HG03442 (cell line): ENCODE data around the gene ZNF423.
"Not testable (repeated sequence)": the region's sequence is repeated elsewhere in the genome, so short reads cannot be mapped to it uniquely, and the experiment has no call there.

Experiments
- ATAC-seq: cut with Tn5 transposase; IDR thresholded peaks from one replicate; pipeline ENCODE4 v1.9.1; 2021; ENCODE audit warnings: mild to moderate bottlenecking, moderate library complexity; ENCODE audit not compliant: unreplicated experiment

ZNF423 gene

DNA sequence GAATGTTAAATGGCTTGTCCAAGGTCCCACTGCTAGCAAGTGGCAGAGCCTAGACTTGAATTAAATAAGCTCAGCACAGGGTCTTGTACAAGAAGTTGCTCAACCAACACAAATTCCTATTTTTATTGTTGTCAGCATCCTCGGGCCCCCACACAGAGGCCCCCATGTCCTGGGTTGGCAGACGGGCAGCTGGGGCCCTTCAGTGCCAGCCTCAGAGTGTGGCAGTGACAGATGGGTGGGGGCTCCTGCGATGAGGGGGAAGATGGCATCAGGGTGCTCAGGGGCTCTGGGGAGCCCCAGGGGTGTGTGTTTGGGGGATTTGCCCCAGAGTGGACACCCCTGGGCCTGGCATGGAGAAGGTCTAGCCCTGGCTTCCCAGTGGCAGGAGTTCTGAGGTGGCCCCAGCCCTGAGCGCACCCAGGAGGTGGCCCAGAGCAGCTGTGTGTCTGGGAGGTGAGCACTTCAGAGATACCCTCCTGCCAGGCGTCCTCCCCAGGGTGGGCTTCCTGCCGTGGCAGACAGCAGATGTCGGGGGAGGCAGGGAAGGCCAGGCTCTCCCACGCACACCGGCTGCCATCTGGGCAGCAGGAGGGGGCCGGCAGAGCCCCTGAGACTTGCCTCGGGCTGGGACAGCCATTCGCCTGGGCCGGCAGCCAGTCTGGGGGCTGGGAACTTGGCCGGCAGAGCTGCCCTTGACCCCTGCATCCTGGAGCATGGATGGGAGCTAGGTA lies 331.5 kb downstream of the ZNF423 start:
- no peak for ATAC-seq

DNA sequence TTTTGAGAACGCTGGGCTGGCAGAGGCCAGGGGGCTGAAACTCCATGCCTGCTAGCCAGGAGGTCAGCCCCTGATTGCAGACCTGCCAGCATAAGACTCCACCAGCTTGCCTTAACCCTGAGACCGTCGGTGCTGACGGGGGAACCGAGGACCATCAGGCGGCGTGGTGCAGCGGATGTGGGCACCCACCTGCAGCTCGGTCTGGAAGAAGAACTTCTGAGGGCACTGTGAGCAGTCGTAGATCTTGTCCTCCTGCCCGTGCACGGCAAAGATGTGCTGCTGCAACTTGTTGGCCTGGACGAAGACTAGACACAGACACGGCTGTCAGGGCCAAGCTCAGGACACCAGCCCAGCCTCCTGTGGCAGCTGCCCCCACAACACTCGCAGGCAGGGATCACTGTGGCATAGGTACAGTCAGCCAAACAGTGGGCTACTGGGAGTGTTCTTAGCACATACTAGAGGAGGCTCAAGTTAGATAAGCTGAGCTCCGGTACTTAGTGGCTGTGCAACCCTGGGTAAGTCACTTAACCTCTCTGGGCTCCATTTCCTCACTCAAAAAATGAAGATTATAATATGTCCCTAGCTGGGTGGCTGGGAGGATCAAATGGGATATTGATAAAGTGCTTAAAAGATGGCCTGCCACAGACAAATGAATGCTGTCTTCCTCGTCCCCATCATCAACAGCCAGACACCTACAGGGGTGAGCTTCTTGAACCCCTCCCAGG lies 332.3 kb downstream of the ZNF423 start:
- ATAC-seq: no peak

DNA sequence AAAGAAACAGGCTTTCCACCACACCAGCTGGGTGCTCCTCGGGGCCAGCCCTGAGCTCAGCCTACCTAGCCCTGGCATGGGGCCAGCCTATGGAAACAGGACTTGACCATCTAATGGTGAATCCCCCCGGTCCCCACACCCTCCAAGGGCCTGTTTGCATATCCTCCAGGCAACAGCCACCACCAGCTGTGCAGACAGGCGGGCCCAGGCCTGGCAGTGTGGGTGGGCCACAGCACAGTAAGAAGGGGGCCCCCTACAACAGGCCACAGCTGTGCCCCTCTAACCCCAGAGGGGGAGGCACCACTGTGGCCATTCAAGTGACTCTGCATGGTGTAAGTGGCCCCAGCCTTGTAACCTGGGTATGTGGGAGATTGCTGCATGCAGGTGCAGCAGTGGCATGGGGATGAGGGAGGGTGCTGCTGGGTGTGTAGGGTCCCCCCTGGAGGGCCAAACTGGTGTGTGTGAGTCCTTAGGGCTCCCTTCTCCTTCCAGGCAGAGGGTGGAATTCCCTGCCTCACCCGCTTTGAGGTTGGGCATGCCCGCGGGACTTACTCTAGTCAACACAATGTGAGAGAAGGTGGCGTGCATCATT lies 334.1 kb downstream of the ZNF423 start:
- ATAC-seq: no peak

DNA sequence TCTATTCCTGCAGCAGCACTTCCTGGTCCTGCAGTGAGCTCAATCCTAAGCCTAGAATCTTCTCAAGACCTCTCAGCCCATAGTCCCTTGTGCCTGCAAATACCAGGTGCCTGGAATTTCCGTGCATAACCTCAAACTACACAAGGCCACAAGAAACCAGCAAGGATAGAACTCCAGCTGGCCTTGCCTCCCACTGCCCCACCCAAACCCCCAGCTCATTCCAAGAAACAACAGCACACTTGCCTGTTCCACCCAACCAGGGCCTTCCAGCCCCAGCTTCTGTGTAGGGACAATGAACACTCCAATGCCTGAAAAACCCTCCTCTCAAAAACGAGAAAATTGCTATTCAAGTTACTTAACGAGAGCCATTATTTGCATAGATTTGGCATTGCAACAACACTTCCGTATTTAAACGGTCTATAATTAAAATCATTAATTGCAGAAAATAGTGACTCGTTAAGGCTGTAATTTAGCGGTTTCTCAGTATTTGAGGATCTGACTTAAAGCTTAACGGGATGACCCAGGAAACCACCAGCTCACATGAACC lies 335.3 kb downstream of the ZNF423 start:
- no peak for ATAC-seq

DNA sequence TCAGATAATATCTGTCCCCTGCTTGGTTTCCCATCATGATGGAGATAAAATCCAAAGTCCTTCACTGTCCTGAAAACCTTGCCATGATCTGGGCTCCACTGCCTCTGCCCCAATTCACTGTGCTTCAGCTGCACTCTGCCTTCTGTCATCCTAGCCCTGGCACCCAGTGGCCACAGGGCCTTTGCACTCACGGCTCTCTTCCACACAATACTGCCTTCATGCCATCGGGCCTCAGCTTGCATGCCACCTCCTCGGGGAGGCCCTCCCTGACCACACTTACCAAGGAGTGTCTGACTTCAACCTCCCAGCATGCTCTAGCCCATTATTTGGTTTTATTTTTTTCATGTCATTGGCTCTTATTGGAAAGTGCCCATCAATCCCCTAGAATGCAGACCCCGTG lies 336.2 kb downstream of the ZNF423 start:
- no peak for ATAC-seq

DNA sequence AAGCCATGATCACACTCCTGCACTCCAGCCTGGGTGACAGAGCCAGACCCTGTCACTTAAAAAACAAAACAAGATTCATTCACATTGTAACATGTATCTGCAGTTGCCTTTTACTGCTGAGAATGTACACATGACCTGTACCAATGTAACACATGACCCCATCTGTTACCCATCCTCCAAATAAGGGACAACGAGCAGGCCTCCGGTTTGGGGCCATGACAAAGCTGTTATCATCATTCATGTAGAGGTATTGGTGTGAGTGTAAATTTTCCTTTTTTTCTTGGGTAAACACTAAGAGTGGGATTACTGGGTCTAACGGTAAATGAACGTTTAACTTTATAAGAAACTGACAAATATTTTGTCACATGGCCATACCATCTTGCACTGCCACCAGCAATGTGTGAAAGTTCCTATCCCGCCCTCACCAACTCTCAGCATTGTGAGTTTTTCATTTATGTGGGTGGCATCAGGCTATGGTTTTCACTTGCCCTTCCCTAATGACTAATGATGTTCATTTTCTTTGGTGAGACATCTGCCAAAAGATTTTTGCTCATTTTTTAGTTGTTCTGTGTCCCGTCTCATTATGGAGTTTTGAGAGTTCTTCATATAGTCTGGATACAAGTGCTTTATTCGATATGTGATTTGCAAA lies 336.8 kb downstream of the ZNF423 start:
- ATAC-seq: no peak

DNA sequence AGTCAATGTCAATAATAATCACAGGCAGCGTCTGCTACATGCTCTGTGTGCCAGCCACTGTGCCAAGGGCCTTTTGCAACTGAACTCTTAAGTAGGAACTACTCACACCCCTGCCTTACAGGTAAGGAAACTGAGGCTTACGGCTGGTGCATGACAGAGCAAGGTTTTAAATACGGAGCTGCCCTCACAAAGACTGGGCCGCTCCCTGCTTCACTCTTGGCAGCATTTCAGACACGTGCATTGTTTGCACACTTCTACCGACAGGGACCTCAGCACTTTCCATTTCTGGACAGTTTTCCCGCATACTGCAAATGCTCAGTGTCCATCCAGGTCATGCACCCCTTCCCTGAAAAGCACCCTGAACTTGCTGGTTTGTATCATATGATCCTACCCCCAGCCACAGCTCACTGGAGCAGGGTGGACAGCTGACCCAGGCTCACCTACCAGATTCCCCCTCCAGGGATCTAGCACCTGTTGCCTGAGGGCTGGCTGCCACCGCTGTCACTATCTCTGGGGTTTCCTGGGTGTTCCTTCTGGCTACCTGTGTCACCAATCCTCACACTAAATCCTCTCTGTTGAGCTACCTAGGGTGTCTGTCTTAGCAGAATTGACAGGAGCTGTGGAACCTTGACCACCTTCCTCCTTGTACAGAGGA lies 339.4 kb downstream of the ZNF423 start:
- ATAC-seq: no peak

DNA sequence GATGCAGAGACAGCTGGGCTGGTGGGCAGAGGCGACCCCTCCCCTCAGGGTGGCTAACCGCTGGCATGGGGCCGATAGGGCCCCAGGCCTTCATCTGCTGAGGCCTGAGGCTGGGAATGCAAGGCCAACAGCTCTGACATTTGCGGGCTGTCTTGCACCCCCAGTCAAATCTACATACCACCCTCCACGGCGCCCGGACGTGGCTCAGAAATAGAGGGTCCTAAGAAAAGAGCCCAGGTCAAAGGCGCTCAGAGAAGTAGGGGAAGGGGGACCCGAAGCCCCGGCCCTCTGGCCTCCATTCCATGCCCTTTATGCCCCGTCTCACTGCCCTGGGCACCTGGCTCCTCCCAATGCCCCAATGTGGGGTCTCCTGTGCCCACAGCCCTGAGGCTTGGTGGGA lies 340.1 kb downstream of the ZNF423 start:
- no peak for ATAC-seq

DNA sequence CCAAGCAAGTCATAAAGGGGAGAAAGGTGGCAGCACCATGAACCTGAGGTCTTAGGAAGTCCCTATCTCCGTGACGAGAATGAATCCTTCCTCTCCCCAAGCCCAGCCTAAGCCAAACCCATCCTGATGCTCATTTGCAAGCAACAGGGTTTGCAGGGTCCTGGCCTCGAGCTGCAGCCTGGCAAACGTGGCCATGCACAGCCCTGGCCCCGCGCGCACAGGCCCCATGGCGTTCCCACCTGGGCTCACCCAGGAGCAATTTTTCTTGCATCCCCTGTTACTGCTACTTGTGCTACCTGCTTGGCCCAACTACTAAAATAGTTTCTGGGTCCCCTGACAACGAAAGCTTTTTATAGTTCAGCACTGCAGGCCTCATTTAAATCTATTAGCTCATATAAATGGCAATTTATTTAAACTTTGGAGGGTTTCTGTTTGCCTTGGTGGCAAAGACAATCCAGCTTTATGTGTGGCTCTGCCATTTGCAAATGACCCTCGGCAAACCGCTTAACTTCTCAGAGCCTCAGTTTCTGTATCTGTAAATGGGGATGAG lies 340.8 kb downstream of the ZNF423 start:
- no peak for ATAC-seq

DNA sequence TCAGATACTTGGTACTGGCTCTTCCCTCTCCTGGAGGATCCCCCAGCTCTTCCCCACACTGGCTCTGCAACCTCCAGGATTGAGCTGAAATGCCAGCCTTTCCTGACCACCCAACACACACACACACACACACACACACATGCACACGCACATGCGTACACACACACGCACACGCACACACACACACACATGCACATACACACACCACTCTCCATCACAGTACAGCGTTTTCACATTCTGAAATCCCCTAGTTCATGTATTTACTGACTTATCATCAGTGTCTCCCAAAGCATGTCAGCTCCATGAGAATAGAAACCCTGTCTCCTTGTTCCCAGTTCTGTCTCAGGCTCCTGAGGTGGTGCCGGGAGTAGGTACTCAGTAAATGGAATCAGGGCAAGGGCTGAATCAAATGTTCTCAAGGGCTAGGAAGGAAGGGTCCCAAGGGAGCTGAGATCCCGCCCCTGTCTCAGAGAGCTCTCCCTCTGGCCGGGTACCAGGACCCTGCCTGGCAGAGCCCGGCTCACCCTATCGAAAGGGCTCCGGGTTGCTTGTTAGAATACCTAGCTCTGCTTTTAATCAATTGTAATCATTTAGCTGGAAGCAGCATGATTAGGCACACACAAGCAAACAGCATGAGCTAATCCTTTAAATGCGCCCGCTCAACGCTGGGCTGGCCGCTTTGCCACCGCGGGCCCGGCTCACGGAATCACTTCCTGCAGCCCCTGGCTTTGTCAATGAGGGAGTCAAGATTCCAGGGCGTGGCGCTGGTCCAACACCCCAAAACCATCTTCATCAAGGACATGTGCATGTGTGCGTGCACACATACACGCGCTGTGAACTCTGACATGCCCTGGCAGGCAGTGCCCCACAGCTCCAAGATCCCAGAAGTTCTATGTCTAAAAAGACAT lies 341.6 kb downstream of the ZNF423 start:
- ATAC-seq: no peak

DNA sequence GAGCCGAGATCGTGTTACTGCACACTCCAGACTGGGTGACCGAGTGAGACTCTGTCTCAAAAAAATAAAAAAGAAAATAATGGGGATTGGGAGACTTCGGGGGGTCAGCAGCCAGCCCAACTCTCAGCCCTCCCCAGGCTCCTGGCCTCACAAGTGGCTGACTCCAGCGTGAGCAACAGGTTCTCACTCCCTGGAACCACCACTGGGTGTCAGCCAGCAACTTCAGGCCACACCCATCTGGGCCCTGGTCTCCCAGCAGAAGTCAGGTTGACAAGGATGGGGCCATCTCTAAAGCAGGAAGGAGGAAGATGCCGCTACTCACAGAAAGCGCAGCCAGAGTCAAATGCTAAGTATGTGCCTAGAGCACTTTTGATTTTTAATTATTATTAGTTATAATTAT lies 342.9 kb downstream of the ZNF423 start:
- ATAC-seq: no peak

DNA sequence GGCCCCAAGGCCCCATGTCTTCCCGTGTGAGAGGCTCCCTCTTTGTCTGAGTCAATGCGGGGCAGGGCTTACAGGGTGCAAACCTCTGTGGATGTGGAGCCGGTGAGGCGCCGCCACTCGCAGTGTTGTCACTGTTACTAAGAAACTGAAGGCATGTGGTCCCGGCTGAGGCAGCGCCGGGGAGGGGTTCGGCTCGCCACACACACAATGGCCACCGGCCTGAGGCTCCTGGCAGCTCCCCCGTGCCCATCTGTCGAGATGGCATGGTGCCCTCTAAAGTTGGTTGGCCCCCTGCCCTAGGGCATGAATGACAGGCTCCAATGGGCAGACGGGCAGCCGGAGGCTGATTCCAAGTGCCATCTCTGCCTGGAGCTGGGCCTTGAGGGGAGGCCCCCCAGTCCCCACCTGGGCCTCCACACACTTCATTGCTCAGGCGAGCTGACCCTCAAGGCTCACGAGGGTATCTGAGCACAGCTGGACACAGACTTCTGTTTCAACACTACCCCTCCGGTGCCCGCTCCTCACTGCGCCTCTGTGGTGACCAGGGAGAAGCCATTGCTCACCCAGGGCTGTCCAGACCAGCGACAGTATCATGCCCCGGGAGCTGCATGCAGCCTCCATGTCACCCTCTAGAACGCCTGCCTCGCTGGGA lies 345.1 kb downstream of the ZNF423 start:
- ATAC-seq: no peak

DNA sequence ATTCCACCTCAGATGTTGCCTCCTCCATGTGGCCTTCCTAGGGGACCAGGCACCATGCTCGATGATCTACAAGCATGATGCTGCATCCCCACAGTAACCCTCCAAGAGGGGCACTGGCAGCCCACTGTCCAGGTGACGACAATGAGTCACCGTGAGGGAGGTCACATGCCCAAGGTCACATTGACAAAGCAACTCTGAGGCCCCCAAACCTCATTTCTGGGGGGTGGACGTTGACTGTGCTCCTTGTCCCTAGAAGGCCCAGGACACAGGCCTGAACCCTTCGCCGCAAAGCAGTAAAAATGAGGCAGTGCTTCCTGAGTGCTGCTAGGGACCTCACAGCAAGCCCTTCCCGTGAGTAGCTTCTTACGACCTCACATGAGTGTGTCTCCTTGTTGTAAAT lies 345.8 kb downstream of the ZNF423 start:
- no peak for ATAC-seq

DNA sequence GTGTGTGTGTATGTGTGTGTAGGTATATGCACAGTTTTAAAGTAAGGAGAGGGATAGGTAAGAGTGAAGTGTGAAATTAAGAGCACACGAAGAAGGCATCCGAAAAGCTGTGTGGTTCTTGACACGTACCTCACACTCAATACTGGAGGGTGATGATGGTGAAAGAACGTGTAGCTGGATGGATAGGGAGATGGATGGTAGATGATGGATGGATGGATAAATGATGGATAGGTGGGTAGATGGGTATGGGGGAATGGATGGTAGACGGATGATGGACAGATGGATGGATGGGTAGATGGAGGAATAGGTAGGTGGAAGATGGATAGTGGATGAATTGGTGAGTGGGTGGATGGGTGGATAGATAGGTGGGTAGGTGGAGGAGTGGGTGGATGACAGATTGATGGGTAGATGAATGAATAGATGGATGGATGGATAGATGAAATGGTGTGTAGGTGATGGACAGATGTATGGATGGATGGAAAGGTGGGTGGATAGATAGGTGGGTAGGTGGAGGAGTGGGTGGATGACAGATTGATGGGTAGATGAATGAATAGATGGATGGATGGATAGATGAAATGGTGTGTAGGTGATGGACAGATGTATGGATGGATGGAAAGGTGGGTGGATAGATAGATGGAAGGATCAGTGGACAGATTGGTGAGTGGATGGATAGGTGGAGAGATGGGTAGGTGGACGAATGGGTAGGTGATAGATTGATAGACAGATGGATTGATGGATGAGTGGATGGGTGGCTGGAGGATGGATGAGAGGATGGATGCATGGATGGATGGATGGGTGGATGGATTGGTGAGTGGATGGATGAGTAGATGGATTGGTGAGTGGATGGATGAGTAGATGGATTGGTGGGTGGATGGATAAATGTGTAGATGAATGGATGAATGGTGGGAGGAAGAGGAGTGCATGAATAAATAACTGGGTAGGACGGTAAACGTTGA lies 349.6 kb downstream of the ZNF423 start:
- ATAC-seq: not testable (repeated sequence)

DNA sequence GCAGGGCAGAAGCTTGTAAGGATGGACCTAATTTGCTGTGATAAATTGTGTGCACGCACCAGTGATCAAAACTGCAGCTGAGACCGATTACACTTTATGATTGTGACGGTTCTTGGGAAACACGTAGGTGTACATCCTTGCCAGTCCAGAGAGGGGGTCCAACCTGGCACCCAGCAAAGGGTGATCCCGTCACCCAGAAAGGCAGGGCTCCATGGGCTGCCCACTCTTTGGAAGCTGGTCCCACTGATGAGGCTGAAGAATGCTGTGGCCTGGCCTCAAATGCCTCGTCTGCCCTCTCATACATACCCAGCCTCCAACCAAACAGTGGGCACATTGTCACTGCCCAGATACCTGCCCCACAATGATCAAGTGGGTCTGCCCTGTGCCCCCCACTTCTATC lies 350.4 kb downstream of the ZNF423 start:
- ATAC-seq: no peak

DNA sequence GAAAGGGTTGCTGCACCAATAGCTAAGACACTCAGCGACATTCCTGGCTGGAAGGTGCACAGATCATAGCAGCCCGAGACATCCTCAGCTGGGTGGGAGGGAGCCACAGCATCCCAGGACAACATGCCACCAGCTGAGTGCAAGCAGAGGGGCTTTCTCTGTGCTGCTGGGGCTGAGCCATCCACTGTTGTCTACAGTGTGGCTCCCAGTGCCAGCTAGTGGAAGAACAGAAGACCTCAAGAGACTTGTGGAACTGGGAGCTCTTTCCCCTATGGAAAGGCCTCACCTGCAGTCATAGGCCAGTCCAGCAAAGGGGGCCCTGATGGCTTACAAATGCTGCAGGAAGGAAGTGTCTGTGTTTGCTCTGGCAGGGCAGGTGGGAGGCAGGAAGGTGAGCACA lies 351.3 kb downstream of the ZNF423 start:
- no peak for ATAC-seq

DNA sequence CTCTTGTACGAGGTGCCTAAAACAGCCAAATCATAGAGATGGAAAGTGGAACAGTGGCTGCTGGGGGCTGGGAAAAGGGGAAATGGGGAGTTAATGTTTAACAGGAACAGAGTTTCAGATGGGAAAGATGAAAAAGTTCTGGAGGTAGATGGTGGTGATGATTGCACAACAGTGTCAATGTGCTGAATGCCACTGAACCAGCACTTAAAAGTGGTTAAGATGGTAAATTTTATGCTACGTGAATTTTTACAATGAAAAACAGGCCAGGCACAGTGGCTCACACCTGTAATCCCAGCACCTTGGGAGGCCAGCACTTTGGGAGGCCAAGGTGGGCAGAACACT lies 351.9 kb downstream of the ZNF423 start:
- ATAC-seq: no peak
